NOMO-1 treated with DMSO at 0.1 percent for 48 hours (cell line): ENCODE measurements around the gene AQP3.
A peak's percentile ranks its signal among the peaks of the same experiment; 100 is the strongest.
"Not testable (repeated sequence)": the region's sequence is repeated elsewhere in the genome, so short reads cannot be mapped to it uniquely, and the experiment has no call there.

Experiments used
- DNase-seq: peaks from one replicate; lab custom pipeline; 2025; ENCODE audit not compliant: unreplicated experiment; lab: John Stamatoyannopoulos, UW

AQP3 gene

GRCh38 chr9:33465096-33465495, 17.7 kb upstream of the AQP3 start:
- DNase-seq, result no peak

DNA sequence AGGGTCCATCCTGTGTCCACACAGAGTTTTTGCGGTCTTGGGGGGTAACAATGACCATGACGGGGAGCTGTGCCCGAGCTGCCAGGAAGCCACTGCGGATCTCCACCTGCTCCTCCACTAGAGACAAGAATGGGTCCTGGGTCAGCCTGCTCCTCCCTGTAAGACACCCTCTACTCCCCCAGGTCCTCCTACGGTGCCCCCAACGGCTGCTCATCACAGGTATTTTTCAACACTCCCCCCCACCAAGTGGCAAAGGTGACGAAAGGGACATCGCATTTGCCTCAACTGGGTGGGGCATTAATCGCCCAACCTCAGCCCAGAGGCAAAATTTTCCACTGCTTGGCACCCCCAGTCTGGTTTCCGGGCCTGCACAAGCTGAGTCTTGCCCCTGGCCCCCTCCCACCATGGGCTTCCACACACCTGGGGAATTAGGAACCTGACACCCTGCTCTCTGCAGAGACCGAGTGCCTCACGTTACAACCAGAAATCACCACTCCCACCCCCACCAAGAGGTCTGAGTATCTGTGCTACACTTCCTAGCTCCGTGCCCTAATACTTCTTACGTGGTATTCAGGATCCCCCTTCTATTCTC, 16.7 kb upstream of the AQP3 start:
- no peak for DNase-seq

DNA sequence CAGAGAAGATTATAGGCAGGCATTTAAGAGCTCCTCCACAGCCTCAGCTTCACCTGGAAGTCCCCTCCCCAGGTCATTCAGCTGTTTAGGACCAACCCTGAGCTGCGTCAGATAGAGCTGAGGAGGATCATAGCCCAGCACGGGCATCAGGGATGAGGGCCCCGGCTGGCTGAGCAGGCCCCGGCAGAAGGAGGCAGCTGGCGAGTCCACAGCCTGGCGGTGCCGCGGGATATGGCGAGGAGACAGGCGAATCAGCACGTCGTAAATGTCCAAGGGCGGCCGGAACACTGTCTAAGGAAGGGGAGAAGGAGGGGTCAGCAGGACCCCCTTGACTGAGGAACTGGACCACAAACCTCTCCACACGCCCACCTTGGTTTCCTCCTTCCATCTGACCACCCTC, 15.8 kb upstream of the AQP3 start:
- DNase-seq, result no peak

GRCh38 chr9:33461492-33461891, 14.1 kb upstream of the AQP3 start:
- no peak for DNase-seq

DNA sequence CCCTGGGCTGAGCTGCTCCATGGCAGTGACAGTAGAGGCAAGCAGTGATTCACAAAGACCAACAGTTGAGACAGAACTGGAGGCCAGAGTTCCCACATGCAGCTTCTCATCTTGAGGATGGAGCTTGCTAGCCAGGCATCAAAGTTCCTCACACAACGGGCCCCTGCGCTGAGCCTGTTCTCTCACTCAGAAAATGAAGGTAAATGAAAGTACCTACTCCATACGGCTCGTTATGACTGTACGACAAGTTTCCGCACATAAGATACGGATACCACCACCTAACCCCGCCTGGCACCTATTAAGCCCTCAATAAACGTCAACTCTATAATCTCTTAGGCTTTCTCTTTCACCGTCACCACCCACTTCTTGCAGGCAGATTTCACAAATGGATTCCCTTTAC, 13.5 kb upstream of the AQP3 start:
- no peak for DNase-seq

DNA sequence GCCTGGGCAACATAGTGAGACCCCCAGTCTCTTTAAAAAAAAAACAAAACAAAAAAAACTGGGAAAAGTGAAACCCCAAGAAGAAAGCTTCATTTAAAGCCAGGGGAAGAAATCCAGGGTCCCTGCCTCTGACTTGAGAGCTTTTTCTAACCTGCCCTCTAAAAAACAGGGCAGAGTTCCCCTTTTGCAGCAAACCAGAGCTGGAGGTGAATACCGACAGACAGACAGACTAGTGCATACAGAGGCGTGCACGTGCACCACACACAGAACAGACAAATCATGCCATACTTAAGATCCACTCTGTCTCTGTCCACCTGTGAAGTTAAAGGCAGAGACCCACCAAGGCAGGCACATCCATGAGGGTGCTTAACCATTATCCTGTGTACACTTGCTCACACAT, 11.7 kb upstream of the AQP3 start:
- no peak for DNase-seq

GRCh38 chr9:33458444-33458843, 11.1 kb upstream of the AQP3 start:
- DNase-seq, result no peak

GRCh38 chr9:33455945-33456344, 8.6 kb upstream of the AQP3 start:
- DNase-seq, result no peak

- not testable (repeated sequence) for DNase-seq
Measured at GRCh38 chr9:33455456-33455855, 8.1 kb upstream of the AQP3 start.

- not testable (repeated sequence) for DNase-seq
Measured at GRCh38 chr9:33454661-33455026, 7.3 kb upstream of the AQP3 start.

- DNase-seq, result no peak
Measured at GRCh38 chr9:33453999-33454660, 6.7 kb upstream of the AQP3 start.

GRCh38 chr9:33453286-33453860, 6.0 kb upstream of the AQP3 start:
- DNase-seq, result no peak

DNA sequence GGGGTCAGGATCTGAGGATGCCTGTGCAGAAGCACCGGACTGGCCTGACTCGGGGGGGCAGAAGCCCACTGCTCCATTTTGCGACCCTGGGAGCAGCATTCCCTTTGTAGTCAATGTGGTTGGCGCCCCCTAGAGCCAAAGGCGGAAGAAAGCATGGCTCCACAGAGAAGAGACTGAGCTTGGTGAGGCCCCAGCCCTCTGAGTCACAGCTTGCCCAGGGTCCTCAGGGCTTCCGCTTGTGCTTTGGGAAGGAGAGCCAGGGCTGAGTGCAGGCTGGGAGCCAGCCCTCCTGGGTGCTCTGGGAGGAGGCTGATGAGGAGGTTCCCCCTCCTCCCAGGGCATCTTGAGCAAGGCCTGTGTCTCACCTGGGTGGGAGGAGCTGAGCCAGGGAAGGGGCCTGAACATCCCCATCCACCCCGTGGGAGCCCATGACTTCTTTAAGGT, 5.5 kb upstream of the AQP3 start:
- peak; percentile 66 for DNase-seq

DNA sequence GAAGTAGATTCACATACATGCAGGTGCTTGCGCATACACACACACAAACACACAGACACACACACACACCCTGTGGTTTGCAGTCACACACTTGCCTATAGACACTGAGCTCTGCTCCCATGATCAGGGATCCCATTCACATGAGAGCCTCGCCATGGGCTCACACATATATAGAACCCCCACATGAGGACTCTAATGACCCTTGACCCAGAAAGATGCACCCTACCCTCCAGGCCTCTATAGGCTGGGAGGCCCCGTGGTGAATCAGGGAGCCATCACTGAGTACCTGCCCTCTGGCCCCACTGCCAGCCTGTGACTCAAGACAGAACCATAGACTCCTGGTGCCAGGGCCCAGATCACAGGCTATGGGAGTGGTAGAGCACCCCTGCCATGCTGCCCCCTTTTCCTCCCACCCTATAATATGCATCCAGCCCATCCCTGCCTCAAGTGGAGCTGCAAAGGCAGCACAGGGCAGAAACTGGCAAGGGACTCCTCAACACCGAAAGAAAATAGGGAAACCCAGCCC, 3.3 kb upstream of the AQP3 start:
- no peak for DNase-seq

GRCh38 chr9:33449715-33450114, 2.3 kb upstream of the AQP3 start:
- DNase-seq, result no peak

- no peak for DNase-seq
Measured at GRCh38 chr9:33447799-33448553, 583 bp upstream of the AQP3 start.

DNA sequence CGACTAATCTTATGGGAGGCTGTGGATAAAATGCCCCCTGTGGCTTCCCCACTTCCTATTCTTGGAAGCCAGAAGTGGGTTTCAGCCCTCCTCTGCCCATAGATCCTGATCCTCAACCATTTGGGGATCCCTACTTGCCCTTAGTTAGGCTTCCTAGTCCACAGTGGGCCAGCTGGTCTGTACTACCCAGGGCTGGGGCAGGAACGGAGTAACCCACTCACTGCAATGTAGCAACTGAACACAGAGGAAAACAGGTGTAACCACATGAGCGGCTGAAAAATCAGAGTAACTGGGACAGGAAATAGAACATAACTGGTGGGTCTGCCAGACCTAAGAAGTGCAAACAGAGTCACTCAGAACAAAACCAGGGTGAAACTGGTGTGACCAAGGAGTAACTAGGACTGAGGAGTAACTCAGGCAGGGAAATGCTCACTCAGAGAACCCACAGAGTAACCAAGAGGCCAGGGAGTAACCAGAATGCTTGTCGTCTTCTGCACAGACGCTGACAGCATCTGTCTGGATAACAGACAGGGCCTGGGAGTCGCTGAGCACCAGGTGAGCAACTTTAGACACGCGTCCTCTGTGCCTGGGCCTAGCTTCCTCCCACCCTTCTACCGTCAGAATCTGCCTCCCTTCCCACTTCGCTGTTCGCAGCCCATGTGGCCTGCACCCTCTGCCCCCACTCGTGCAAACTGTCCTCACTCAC, 1.0 kb downstream of the AQP3 start:
- no peak for DNase-seq

- no peak for DNase-seq
Measured at GRCh38 chr9:33445389-33446239, 1.8 kb downstream of the AQP3 start.

DNA sequence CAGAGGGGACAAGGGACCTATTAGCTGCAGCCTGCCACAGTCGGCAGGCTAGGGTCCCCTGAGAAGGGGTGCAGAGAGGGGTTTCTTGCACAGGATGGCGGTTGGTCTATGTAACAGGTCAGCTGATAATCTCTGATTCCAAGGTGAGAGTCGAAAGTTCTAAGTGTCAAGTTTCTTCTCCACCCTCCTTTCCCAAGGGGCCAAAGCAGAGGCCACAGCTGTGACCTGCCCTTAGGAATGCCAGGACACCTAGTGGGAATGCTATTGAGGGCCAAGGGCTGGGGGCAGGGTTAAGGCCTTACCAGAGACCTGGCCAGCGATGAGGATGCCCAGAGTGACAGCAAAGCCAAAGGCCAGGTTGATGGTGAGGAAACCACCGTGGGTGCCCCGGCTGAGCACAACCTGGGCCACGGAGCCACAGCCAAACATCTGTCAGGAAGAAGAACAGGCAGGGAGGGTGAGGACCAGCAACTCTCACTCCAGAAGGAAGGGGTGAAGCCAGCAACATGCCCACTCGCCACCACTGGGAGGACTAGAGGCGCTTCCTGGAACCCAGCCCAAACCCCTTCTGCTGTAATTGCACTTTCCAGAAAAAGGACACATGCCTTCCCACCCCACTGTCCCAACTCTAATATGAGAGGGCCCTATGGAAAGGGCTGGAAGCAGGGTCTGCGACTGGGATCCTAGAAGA, 3.8 kb downstream of the AQP3 start:
- no peak for DNase-seq

DNA sequence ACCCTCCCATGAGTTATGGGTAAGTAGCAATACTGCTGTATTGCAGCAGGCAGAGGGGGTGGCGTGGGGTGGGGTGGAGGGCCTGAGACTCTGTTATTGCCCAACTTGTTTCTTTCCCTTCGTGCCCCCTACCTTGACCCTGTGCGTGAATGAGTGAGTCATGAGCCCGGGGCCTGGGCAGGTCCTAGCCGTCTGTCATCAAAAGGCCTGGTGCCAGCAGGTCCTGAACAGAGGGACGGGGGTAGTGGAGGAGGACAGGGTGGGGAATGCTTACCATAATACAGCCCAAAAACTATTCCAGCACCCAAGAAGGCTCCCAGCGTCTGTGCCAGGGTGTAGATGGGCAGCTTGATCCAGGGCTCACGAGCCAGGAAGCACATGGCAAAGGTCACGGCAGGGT, 4.3 kb downstream of the AQP3 start:
- no peak for DNase-seq
